ENCODE results near the gene GATAD2A. TPM values are rescaled to one million over a fixed set of nuclear protein-coding genes. Genes with fewer than 3 reads are reported as not detected.

The GATAD2A gene
- total RNA-seq, 1 experiment from 2014 or later = 38.4 TPM

GRCh38 chr19:19487077-19487949, 81.8 kb downstream of the GATAD2A start:
- no peak overlapping the region for H3K27ac ChIP-seq (ENCODE audit: low read length)
- peaks cover 8% of the 10 kb centered on the region; the same call in 1 of the 2 replicates for H3K36me3 ChIP-seq (ENCODE audit: insufficient read depth, low read length)
- no peaks in the 10 kb centered on the region for H3K9me3 ChIP-seq (ENCODE audit: low read length)
- no peak overlapping the region for H3K4me3 ChIP-seq (ENCODE audit: low read length)
- no peaks in the 10 kb centered on the region for H3K9me2 ChIP-seq (replicated peaks; ENCODE audit: insufficient read depth, low read length)
- H3K27me3 ChIP-seq (ENCODE audit: low read length) = no peaks in the 10 kb centered on the region
- DNase-seq = no peak
- H3K4me2 ChIP-seq (ENCODE audit: low read depth, low read length, poor library complexity, severe bottlenecking) = no peak overlapping the region
- peaks cover 66% of the 10 kb centered on the region for H3K4me1 ChIP-seq (ENCODE audit: low read length)
- H4K20me1 ChIP-seq (ENCODE audit: insufficient read depth, low read depth, low read length) = peaks cover 4% of the 10 kb centered on the region; the same call in 1 of the 2 replicates
- no peak overlapping the region for H2AFZ ChIP-seq (ENCODE audit: low read length)
- H3K9ac ChIP-seq (ENCODE audit: low read length) = peak overlapping the region; percentile 25
- peaks cover 85% of the 10 kb centered on the region for H3K79me2 ChIP-seq (ENCODE audit: low read length)

- Histone ChIP-seq H3K79me2 (ENCODE audit: low read length) (peaks cover 82% of the 10 kb centered on the region), H2AFZ (ENCODE audit: low read length) (no peak overlapping the region)
Measured at GRCh38 chr19:19487950-19488874, 82.7 kb downstream of the GATAD2A start.

GRCh38 chr19:19488875-19489690, 83.6 kb downstream of the GATAD2A start:
- no peak overlapping the region for H2AFZ ChIP-seq (ENCODE audit: low read length)

More at GRCh38 chr19:19487950-19488874, 82.7 kb downstream of the GATAD2A start:
- H4K20me1 ChIP-seq (ENCODE audit: insufficient read depth, low read depth, low read length) = peaks cover 5% of the 10 kb centered on the region; the same call in 1 of the 2 replicates
- DNase-seq = no peak
- H3K9ac ChIP-seq (ENCODE audit: low read length) = peak overlapping the region; percentile 50
- peak overlapping the region; percentile 74 for H3K27ac ChIP-seq (ENCODE audit: low read length)
- H3K9me2 ChIP-seq (replicated peaks; ENCODE audit: insufficient read depth, low read length) = no peaks in the 10 kb centered on the region
- H3K27me3 ChIP-seq (ENCODE audit: low read length) = no peaks in the 10 kb centered on the region
- peak overlapping the region; percentile 58 for H3K4me2 ChIP-seq (ENCODE audit: low read depth, low read length, poor library complexity, severe bottlenecking)
- H3K4me1 ChIP-seq (ENCODE audit: low read length) = peaks cover 66% of the 10 kb centered on the region
- peaks cover 10% of the 10 kb centered on the region; the same call in 1 of the 2 replicates for H3K36me3 ChIP-seq (ENCODE audit: insufficient read depth, low read length)
- no peak overlapping the region for H3K4me3 ChIP-seq (ENCODE audit: low read length)
- no peaks in the 10 kb centered on the region for H3K9me3 ChIP-seq (ENCODE audit: low read length)

GRCh38 chr19:19489804-19490204, 84.3 kb downstream of the GATAD2A start:
- H3K4me1 ChIP-seq (ENCODE audit: low read length) = peaks cover 55% of the 10 kb centered on the region
- H3K27ac ChIP-seq (ENCODE audit: low read length) = peak overlapping the region; percentile 74
- no peaks in the 10 kb centered on the region for H3K27me3 ChIP-seq (ENCODE audit: low read length)
- H4K20me1 ChIP-seq (ENCODE audit: insufficient read depth, low read depth, low read length) = peaks cover 5% of the 10 kb centered on the region; the same call in 1 of the 2 replicates
- peaks cover 82% of the 10 kb centered on the region for H3K79me2 ChIP-seq (ENCODE audit: low read length)
- DNase-seq = no peak
- no peaks in the 10 kb centered on the region for H3K9me3 ChIP-seq (ENCODE audit: low read length)
- H3K4me2 ChIP-seq (ENCODE audit: low read depth, low read length, poor library complexity, severe bottlenecking) = peak overlapping the region; percentile 58
- H3K36me3 ChIP-seq (ENCODE audit: insufficient read depth, low read length) = peaks cover 13% of the 10 kb centered on the region; the same call in 1 of the 2 replicates
- H3K9ac ChIP-seq (ENCODE audit: low read length) = peak overlapping the region; percentile 50
- H3K4me3 ChIP-seq (ENCODE audit: low read length) = no peak overlapping the region
- no peaks in the 10 kb centered on the region for H3K9me2 ChIP-seq (replicated peaks; ENCODE audit: insufficient read depth, low read length)
- no peak overlapping the region for H2AFZ ChIP-seq (ENCODE audit: low read length)

More at GRCh38 chr19:19488875-19489690, 83.6 kb downstream of the GATAD2A start:
- no peak overlapping the region for H3K4me3 ChIP-seq (ENCODE audit: low read length)
- peaks cover 13% of the 10 kb centered on the region; the same call in 1 of the 2 replicates for H3K36me3 ChIP-seq (ENCODE audit: insufficient read depth, low read length)
- H3K4me1 ChIP-seq (ENCODE audit: low read length) = peaks cover 62% of the 10 kb centered on the region
- no peaks in the 10 kb centered on the region for H3K9me2 ChIP-seq (replicated peaks; ENCODE audit: insufficient read depth, low read length)
- peak overlapping the region; percentile 50 for H3K9ac ChIP-seq (ENCODE audit: low read length)
- peaks cover 5% of the 10 kb centered on the region; the same call in 1 of the 2 replicates for H4K20me1 ChIP-seq (ENCODE audit: insufficient read depth, low read depth, low read length)
- DNase-seq = peak; percentile 92
- H3K27me3 ChIP-seq (ENCODE audit: low read length) = no peaks in the 10 kb centered on the region
- peaks cover 82% of the 10 kb centered on the region for H3K79me2 ChIP-seq (ENCODE audit: low read length)
- H3K4me2 ChIP-seq (ENCODE audit: low read depth, low read length, poor library complexity, severe bottlenecking) = peak overlapping the region; percentile 58
- peak overlapping the region; percentile 74 for H3K27ac ChIP-seq (ENCODE audit: low read length)
- no peaks in the 10 kb centered on the region for H3K9me3 ChIP-seq (ENCODE audit: low read length)

GRCh38 chr19:19490214-19490968, 84.9 kb downstream of the GATAD2A start:
- Histone ChIP-seq H3K4me1 (ENCODE audit: low read length) (peaks cover 49% of the 10 kb centered on the region), H3K27ac (ENCODE audit: low read length) (peak overlapping the region; percentile 74), H4K20me1 (ENCODE audit: insufficient read depth, low read depth, low read length) (peaks cover 5% of the 10 kb centered on the region; the same call in 1 of the 2 replicates), H2AFZ (ENCODE audit: low read length) (no peak overlapping the region), H3K4me2 (ENCODE audit: low read depth, low read length, poor library complexity, severe bottlenecking) (peak overlapping the region; percentile 58), H3K4me3 (ENCODE audit: low read length) (no peak overlapping the region), H3K79me2 (ENCODE audit: low read length) (peaks cover 76% of the 10 kb centered on the region), H3K9me3 (ENCODE audit: low read length) (no peaks in the 10 kb centered on the region), H3K9ac (ENCODE audit: low read length) (peak overlapping the region; percentile 50; the same call in 1 of the 2 replicates), H3K27me3 (ENCODE audit: low read length) (no peaks in the 10 kb centered on the region), H3K36me3 (ENCODE audit: insufficient read depth, low read length) (peaks cover 13% of the 10 kb centered on the region; the same call in 1 of the 2 replicates), H3K9me2 (replicated peaks; ENCODE audit: insufficient read depth, low read length) (no peaks in the 10 kb centered on the region)
- peak; percentile 91 for DNase-seq

- no peak overlapping the region for H3K4me2 ChIP-seq (ENCODE audit: low read depth, low read length, poor library complexity, severe bottlenecking)
- H3K27ac ChIP-seq (ENCODE audit: low read length) = no peak overlapping the region
- H3K9ac ChIP-seq (ENCODE audit: low read length) = no peak overlapping the region
- H3K4me1 ChIP-seq (ENCODE audit: low read length) = peaks cover 39% of the 10 kb centered on the region
- 0 out of 2 replicates have a peak, but pooled peaks cover 5% of the 10 kb centered on the region for H4K20me1 ChIP-seq (ENCODE audit: insufficient read depth, low read depth, low read length)
- no peak overlapping the region for H2AFZ ChIP-seq (ENCODE audit: low read length)
- no peaks in the 10 kb centered on the region for H3K9me3 ChIP-seq (ENCODE audit: low read length)
- H3K79me2 ChIP-seq (ENCODE audit: low read length) = peaks cover 71% of the 10 kb centered on the region
- H3K9me2 ChIP-seq (replicated peaks; ENCODE audit: insufficient read depth, low read length) = no peaks in the 10 kb centered on the region
- H3K36me3 ChIP-seq (ENCODE audit: insufficient read depth, low read length) = peaks cover 13% of the 10 kb centered on the region; the same call in 1 of the 2 replicates
- H3K27me3 ChIP-seq (ENCODE audit: low read length) = no peaks in the 10 kb centered on the region
- H3K4me3 ChIP-seq (ENCODE audit: low read length) = no peak overlapping the region
- no peak for DNase-seq
Measured at GRCh38 chr19:19491321-19492025, 86.0 kb downstream of the GATAD2A start.

All from Karpas-422 (cell line).